Coronary artery (tissue), 2 donors: ENCODE data around the gene LRIT1.

Source experiments
- DNase-seq: peaks from one replicate; pipeline ENCODE4 v3.0.0-alpha.2; 2017; ENCODE audit warnings: low spot score
- H3K27ac ChIP-seq, 2 donors: fragments of 200-600 bp; sonication (generic); one replicate each; pipeline ENCODE4 v1.5.1; 2016 to 2019
- H3K4me3 ChIP-seq: fragments of 200-600 bp; sonication (generic); 2 replicates; pipeline ENCODE4 v1.5.1; 2016; ENCODE audit warnings: mild to moderate bottlenecking, moderate library complexity
- CTCF ChIP-seq: fragments of 200-600 bp; sonication (generic); IDR thresholded peaks from one replicate; pipeline ENCODE4 v1.5.1; 2019; ENCODE audit warnings: antibody characterized with exemption

The LRIT1 gene

GRCh38 chr10:84190621-84191020 is 50.7 kb downstream of the LRIT1 start:
- DNase-seq = no peak
- no peak overlapping the region for H3K4me3 ChIP-seq
- no peak for TF ChIP-seq CTCF
- H3K27ac ChIP-seq = no peak overlapping the region

GRCh38 chr10:84188815-84189214 is 52.5 kb downstream of the LRIT1 start:
- no peak for TF ChIP-seq CTCF
- no peak overlapping the region for H3K27ac ChIP-seq
- H3K4me3 ChIP-seq = no peak overlapping the region
- no peak for DNase-seq

- no peak for TF ChIP-seq CTCF
- no peak for DNase-seq
- H3K4me3 ChIP-seq = no peak overlapping the region
- H3K27ac ChIP-seq = no peak overlapping the region
Observed at GRCh38 chr10:84185526-84186175, 55.7 kb downstream of the LRIT1 start.

DNA sequence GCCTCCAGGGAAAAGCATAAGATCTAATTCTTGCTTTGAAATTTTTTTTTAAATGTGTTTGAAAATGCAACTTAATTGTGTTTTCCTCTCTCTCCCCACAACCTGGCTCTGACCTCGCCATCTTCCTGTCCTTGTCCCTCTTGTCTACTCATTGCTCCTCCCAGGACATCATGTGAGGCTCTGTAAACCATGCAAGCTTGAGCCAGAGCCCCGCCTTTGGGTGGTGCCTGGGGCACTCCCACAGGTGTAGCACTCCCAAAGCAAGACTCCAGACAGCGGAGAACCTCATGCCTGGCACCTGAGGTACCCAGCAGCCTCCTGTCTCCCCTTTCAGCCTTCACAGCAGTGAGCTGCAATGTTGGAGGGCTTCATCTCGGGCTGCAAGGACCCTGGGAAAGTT is 56.8 kb downstream of the LRIT1 start:
- TF ChIP-seq CTCF = no peak
- DNase-seq = no peak
- Histone ChIP-seq H3K27ac (no peak overlapping the region), H3K4me3 (no peak overlapping the region)

- no peak for TF ChIP-seq CTCF
- no peak overlapping the region for H3K4me3 ChIP-seq
- no peak overlapping the region for H3K27ac ChIP-seq
- no peak for DNase-seq
Observed at GRCh38 chr10:84181631-84182030, 59.7 kb downstream of the LRIT1 start.
